ENCODE data around the gene PJA2.
"Not testable (repeated sequence)": the region's sequence is repeated elsewhere in the genome, so short reads cannot be mapped to it uniquely, and the experiment has no call there.

PJA2 gene

GRCh38 chr5:109307456-109307855, 102.3 kb downstream of the PJA2 start:
- DNase-seq, result no peak

GRCh38 chr5:109305352-109305751, 104.4 kb downstream of the PJA2 start:
- no peak for DNase-seq

- no peak for DNase-seq
Observed at GRCh38 chr5:109304309-109304708, 105.5 kb downstream of the PJA2 start.

- no peak for DNase-seq
Observed at GRCh38 chr5:109300367-109300766, 109.4 kb downstream of the PJA2 start.

- DNase-seq, result no peak
Observed at GRCh38 chr5:109299557-109299956, 110.2 kb downstream of the PJA2 start.

GRCh38 chr5:109298794-109299193, 111.0 kb downstream of the PJA2 start:
- no peak for DNase-seq

- DNase-seq, result no peak
Observed at GRCh38 chr5:109297900-109298299, 111.9 kb downstream of the PJA2 start.

GRCh38 chr5:109291090-109291489, 118.7 kb downstream of the PJA2 start:
- no peak for DNase-seq

- no peak for DNase-seq
Observed at GRCh38 chr5:109290231-109290630, 119.5 kb downstream of the PJA2 start.

- DNase-seq, result not testable (repeated sequence)
Observed at GRCh38 chr5:109286628-109287027, 123.1 kb downstream of the PJA2 start.
